MM.1S (cell line): Measurements from ENCODE around the gene AFG1L.

Experiments used
- DNase-seq: peaks from one replicate; pipeline ENCODE4 v3.0.0-alpha.2; 2015
- H2AFZ ChIP-seq: fragments of 300-600 bp; sonication (generic); 2 replicates; pipeline ENCODE4 v1.6.0; 2016; ENCODE audit warnings: antibody characterized with exemption, low read length
- H3F3A ChIP-seq: fragments of 300-600 bp; sonication (generic); 2 replicates; pipeline ENCODE4 v1.6.1; 2016; ENCODE audit warnings: mild to moderate bottlenecking, antibody characterized with exemption, low read length, moderate library complexity, mixed read lengths; ENCODE audit not compliant: insufficient read depth
- H3K27ac ChIP-seq: fragments of 300-600 bp; sonication (generic); 2 replicates; pipeline ENCODE4 v1.5.1; 2016; ENCODE audit warnings: mild to moderate bottlenecking, low read length
- H3K27me3 ChIP-seq: fragments of 300-600 bp; sonication (generic); replicated peaks from 2 replicates; pipeline ENCODE4 v1.6.0; 2016; ENCODE audit warnings: low read length; ENCODE audit not compliant: insufficient read depth
- H3K36me3 ChIP-seq: fragments of 300-600 bp; sonication (generic); replicated peaks from 2 replicates; pipeline ENCODE4 v1.6.1; 2016; ENCODE audit warnings: mild to moderate bottlenecking, low read length, mixed read lengths; ENCODE audit not compliant: insufficient read depth
- H3K4me1 ChIP-seq: fragments of 300-600 bp; sonication (generic); 2 replicates; pipeline ENCODE4 v1.6.1; 2016; ENCODE audit warnings: low read length, mixed read lengths
- H3K4me2 ChIP-seq: fragments of 300-600 bp; sonication (generic); 2 replicates; pipeline ENCODE4 v1.6.0; 2016; ENCODE audit warnings: low read depth, low read length
- H3K4me3 ChIP-seq: fragments of 300-600 bp; sonication (generic); 2 replicates; pipeline ENCODE4 v1.5.1; 2016; ENCODE audit warnings: low read length, mixed read lengths
- H3K79me2 ChIP-seq: fragments of 300-600 bp; sonication (generic); 2 replicates; pipeline ENCODE4 v1.6.1; 2016; ENCODE audit warnings: mixed run types, low read length, mixed read lengths
- H3K9ac ChIP-seq: fragments of 300-600 bp; sonication (generic); 2 replicates; pipeline ENCODE4 v1.6.1; 2016; ENCODE audit warnings: low read length, mixed read lengths
- H3K9me2 ChIP-seq: fragments of 300-600 bp; sonication (generic); replicated peaks from 2 replicates; pipeline ENCODE4 v1.6.1; 2016; ENCODE audit warnings: mild to moderate bottlenecking, low read length, mixed read lengths; ENCODE audit not compliant: insufficient read depth
- H3K9me3 ChIP-seq: fragments of 300-600 bp; sonication (generic); replicated peaks from 2 replicates; pipeline ENCODE4 v1.6.1; 2016; ENCODE audit warnings: mild to moderate bottlenecking, low read length, mixed read lengths; ENCODE audit not compliant: insufficient read depth
- H4K20me1 ChIP-seq: fragments of 300-600 bp; sonication (generic); 2 replicates; pipeline ENCODE4 v1.6.1; 2016; ENCODE audit warnings: mild to moderate bottlenecking, low read length, moderate library complexity, mixed read lengths; ENCODE audit not compliant: insufficient read depth
- EZH2 ChIP-seq: fragments of 300-600 bp; sonication (generic); optimal IDR thresholded peaks from 2 replicates; pipeline ENCODE3; 2017; ENCODE audit warnings: low read depth, mild to moderate bottlenecking, antibody characterized with exemption, low read length, mixed read lengths
- EZH2phosphoT487 ChIP-seq: fragments of 300-600 bp; sonication (generic); IDR thresholded peaks from 2 replicates; pipeline ENCODE4 v1.6.1; 2018; ENCODE audit warnings: antibody characterized with exemption, low read length
- TF ChIP-seq, protein P1 (sequence below): fragments of 300-600 bp; sonication (generic); IDR thresholded peaks from 2 replicates; pipeline ENCODE4 v1.5.1; 2016; ENCODE audit warnings: antibody characterized with exemption, low read length, mixed read lengths

The AFG1L gene

DNA sequence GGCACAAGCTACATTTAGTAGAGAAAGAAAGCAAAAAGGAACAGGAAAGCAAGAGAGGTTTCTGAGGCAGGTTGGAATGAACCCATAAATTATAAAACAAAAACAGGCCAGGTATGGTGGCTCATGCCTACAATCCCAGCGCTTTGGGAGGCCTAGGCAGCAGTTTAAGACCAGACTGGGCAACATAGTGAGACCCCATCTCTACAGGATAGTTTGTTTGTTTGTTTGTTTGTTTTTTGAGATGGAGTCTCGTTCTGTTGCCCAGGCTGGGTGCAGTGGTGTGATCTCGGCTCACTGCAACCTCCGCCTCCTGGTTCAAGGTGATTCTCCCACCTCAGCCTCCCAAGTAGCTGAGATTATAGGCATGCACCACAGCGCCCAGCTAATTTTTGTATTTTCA lies 49.0 kb downstream of the AFG1L start:
- Histone ChIP-seq H3K9me3 (no peaks in the 10 kb centered on the region), H3K4me3 (no peak overlapping the region), H3K27ac (no peak overlapping the region), H3K9me2 (no peaks in the 10 kb centered on the region), H3K79me2 (no peaks in the 10 kb centered on the region), H3K4me1 (peaks cover 6% of the 10 kb centered on the region), H3K9ac (no peak overlapping the region), H3K4me2 (no peak overlapping the region), H4K20me1 (no peaks in the 10 kb centered on the region), H3K27me3 (no peaks in the 10 kb centered on the region), H2AFZ (no peak overlapping the region), H3F3A (no peaks in the 10 kb centered on the region), H3K36me3 (no peaks in the 10 kb centered on the region)
- DNase-seq = no peak
- TF ChIP-seq EZH2 = no peak
- TF ChIP-seq, protein P1, sequence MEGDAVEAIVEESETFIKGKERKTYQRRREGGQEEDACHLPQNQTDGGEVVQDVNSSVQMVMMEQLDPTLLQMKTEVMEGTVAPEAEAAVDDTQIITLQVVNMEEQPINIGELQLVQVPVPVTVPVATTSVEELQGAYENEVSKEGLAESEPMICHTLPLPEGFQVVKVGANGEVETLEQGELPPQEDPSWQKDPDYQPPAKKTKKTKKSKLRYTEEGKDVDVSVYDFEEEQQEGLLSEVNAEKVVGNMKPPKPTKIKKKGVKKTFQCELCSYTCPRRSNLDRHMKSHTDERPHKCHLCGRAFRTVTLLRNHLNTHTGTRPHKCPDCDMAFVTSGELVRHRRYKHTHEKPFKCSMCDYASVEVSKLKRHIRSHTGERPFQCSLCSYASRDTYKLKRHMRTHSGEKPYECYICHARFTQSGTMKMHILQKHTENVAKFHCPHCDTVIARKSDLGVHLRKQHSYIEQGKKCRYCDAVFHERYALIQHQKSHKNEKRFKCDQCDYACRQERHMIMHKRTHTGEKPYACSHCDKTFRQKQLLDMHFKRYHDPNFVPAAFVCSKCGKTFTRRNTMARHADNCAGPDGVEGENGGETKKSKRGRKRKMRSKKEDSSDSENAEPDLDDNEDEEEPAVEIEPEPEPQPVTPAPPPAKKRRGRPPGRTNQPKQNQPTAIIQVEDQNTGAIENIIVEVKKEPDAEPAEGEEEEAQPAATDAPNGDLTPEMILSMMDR = no peak
- TF ChIP-seq EZH2phosphoT487 = no peak

DNA sequence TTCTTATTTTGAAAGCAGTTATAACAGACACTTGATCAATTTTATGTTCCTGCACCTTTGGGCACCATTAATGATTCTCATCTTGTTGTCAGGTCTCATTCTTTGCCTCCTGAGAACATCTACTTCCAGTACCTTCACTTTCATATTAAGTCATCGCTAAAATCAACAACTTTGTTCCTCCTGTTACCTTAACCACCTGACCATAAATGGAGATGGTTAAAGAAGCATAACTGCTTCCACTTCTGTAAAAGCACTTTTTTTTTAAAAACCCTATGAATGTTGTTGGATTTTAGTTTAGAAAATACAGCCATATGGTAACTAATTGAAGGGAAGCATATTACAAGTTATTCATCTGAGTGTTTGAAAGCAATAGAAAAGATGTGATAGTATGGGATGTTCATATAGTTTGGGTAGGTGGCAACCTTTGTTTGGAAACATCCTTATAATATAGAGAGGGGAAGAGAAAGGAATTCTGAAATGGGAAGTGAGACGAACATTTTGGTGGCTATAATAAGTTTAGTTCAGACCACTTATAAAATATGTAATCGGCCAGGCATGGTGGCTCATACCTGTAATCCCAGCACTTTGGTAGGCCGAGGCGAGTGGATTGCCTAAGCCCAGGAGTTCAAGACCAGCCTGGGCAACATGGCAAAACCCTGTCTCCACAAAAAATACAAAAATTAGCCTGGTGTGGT lies 53.9 kb downstream of the AFG1L start:
- peak; percentile 38 for DNase-seq
- peaks cover 14% of the 10 kb centered on the region for H3K4me1 ChIP-seq
- no peak overlapping the region for H3K9ac ChIP-seq
- no peaks in the 10 kb centered on the region for H3K9me2 ChIP-seq
- H2AFZ ChIP-seq = 0 out of 2 replicates have a peak overlapping the region, but pooled peaks have one; percentile 26
- H3K4me2 ChIP-seq = peak overlapping the region; percentile 61
- no peak for TF ChIP-seq EZH2phosphoT487
- TF ChIP-seq EZH2 = no peak
- TF ChIP-seq, protein P1 = no peak
- H3F3A ChIP-seq = no peaks in the 10 kb centered on the region
- no peak overlapping the region for H3K4me3 ChIP-seq
- H3K36me3 ChIP-seq = no peaks in the 10 kb centered on the region
- no peaks in the 10 kb centered on the region for H3K27me3 ChIP-seq
- H4K20me1 ChIP-seq = no peaks in the 10 kb centered on the region
- H3K79me2 ChIP-seq = no peaks in the 10 kb centered on the region
- no peaks in the 10 kb centered on the region for H3K9me3 ChIP-seq
- H3K27ac ChIP-seq = peak overlapping the region; percentile 17; the same call in 1 of the 2 replicates

DNA sequence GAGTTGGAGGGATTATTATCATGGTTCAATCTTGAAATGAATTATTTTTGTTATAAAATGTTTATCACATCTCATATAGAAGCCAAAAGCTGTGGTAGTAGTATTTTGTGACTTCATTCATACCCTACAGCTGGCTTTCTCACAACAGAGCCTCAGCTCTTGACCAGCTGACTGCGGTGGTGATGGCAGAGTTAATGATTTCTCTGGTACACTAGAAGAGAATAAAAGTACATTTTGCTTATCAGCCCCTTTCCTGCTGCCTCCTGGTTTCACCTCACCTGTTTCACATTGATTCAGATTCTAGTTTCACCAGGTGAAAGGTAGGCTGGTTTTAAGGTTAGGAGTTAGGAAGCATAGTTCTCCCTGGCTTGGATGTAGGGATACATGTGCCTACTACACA lies 55.7 kb downstream of the AFG1L start:
- TF ChIP-seq, protein P1 = no peak
- TF ChIP-seq EZH2phosphoT487 (no peak), EZH2 (no peak)
- H3K27ac ChIP-seq = no peak overlapping the region
- H3K4me3 ChIP-seq = no peak overlapping the region
- H3K9ac ChIP-seq = no peak overlapping the region
- no peak for DNase-seq
- no peaks in the 10 kb centered on the region for H4K20me1 ChIP-seq
- no peaks in the 10 kb centered on the region for H3K27me3 ChIP-seq
- H2AFZ ChIP-seq = no peak overlapping the region
- no peaks in the 10 kb centered on the region for H3K9me2 ChIP-seq
- no peaks in the 10 kb centered on the region for H3K36me3 ChIP-seq
- no peak overlapping the region for H3K4me2 ChIP-seq
- no peaks in the 10 kb centered on the region for H3K9me3 ChIP-seq
- H3F3A ChIP-seq = no peaks in the 10 kb centered on the region
- peaks cover 14% of the 10 kb centered on the region for H3K4me1 ChIP-seq
- no peaks in the 10 kb centered on the region for H3K79me2 ChIP-seq
